Erythroblast (primary cell): Measurements from ENCODE around the gene EMP2.

ENCODE experiments used
- GATA1 ChIP-seq: IDR thresholded peaks from 2 replicates; pipeline ENCODE4 v1.6.1; 2011; ENCODE audit warnings: low read depth, mild to moderate bottlenecking, control low read depth, low read length, moderate library complexity
- POLR2A ChIP-seq: IDR thresholded peaks from 2 replicates; pipeline ENCODE4 v1.6.1; 2011; ENCODE audit warnings: mild to moderate bottlenecking, low read length

DNA sequence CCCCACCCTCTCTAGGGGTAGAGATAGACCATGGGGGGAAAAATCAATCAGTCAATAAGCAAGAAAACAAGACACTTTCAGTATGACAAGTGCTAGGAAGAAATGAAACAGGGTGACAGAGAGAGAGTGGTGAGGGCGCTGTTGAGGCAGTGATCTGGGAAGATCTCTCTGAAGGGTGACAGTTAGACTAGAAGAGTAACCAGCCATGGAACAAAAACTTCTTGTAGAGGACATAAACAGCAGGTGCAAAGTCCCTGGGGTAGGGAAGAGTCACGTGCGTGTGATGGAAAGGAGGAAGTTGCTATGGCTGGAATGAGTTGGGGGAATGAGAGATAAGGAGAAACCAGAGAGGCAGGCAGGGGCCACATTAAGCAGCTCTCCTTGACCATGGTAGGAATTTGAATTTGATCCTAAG is 16.8 kb upstream of the EMP2 start:
- TF ChIP-seq POLR2A: no peak
- TF ChIP-seq GATA1: no peak
